ENCODE results near the gene ATF6. TPM values are rescaled to one million over a fixed set of nuclear protein-coding genes. Genes with fewer than 3 reads are reported as not detected.

ATF6 gene
- total and polyA plus RNA-seq, 2 of the 4 experiments (the other 2 are of a cell fraction): 12.2 to 17.6 TPM

DNA sequence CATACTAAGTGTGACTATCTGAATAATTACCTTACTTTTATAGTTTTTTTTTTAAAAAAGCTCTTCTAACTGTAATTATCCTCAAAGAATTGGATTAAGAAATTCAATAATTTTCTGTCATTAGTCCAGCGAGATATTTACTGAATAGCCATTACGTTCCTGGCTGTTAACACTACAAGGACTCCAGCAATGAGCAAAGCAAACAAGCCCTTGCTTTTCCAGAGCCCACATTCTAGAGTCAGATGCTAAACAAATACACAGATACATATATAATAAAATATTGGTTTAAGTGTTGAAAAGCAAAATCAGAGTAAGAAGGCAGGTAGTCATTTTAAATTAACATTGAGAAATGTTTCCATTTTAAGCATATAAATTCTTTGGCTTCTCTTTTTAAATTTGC lies 118.4 kb downstream of the ATF6 start:
- Histone ChIP-seq H3K14ac (replicated peaks; ENCODE audit: low read depth, low read length) (no peak overlapping the region; the same call in 1 of the 2 replicates), H3K9ac (ENCODE audit: low read depth, low read length) (no peak overlapping the region; the same call in 1 of the 2 replicates), H2BK20ac (ENCODE audit: low read depth, low read length) (no peak overlapping the region), H3K4me2 (ENCODE audit: low read depth, low read length) (no peak overlapping the region), H2BK120ac (ENCODE audit: low read depth, low read length) (no peak overlapping the region), H3K9me1 (ENCODE audit: insufficient read depth, low read length) (no peaks in the 10 kb centered on the region), H2BK15ac (ENCODE audit: low read depth, low read length) (no peak overlapping the region), H3K27me3 (ENCODE audit: control insufficient read depth, insufficient read depth, low read length) (no peaks in the 10 kb centered on the region), H3K79me1 (ENCODE audit: low read depth in 1 of 2, low read length in 2 of 2) (no peaks in the 10 kb centered on the region; a peak in 1 of 4 replicates), H2BK5ac (ENCODE audit: low read depth, low read length, poor library complexity, severe bottlenecking) (no peak overlapping the region), H4K5ac (ENCODE audit: low read depth, low read length) (no peak overlapping the region), H2AK9ac (replicated peaks; ENCODE audit: low read depth, low read length, poor library complexity) (no peak overlapping the region), H3K4me1 (ENCODE audit: control insufficient read depth, insufficient read depth, low read length) (peaks cover 1% of the 10 kb centered on the region), H3K36me3 (ENCODE audit: control insufficient read depth, insufficient read depth, low read length) (no peaks in the 10 kb centered on the region; the same call in 1 of the 2 replicates), H4K91ac (ENCODE audit: insufficient read depth, low read depth, low read length) (no peak overlapping the region), H4K8ac (ENCODE audit: low read depth in 2 of 2, low read length in 2 of 2) (no peak overlapping the region), H3K27ac (ENCODE audit: insufficient read depth, low read length) (peak overlapping the region; percentile 35; the same call in 1 of the 2 replicates), H3K56ac (ENCODE audit: extremely low read depth, insufficient read depth, low read length) (no peak overlapping the region), H3K4ac (ENCODE audit: low read depth, low read length) (no peak overlapping the region), H2AK5ac (ENCODE audit: low read depth, low read length) (no peak overlapping the region), H3K9me3 (ENCODE audit: control insufficient read depth, insufficient read depth, low read length) (no peaks in the 10 kb centered on the region), H3K18ac (ENCODE audit: low read depth, low read length) (peak overlapping the region; percentile 41; the same call in 1 of the 2 replicates), H3K4me3 (ENCODE audit: insufficient read depth, low read depth, low read length) (no peak overlapping the region), H2AFZ (replicated peaks; ENCODE audit: low read length, poor library complexity) (no peak overlapping the region), H4K20me1 (ENCODE audit: insufficient read depth, low read length) (no peaks in the 10 kb centered on the region), H3K23ac (ENCODE audit: low read depth, low read length) (no peak overlapping the region)
- DNase-seq (no peak), ATAC-seq (ENCODE audit: low read depth) (no peak)
- POLR2A ChIA-PET (ENCODE audit: unreplicated experiment): no interaction called here
- CTCF ChIA-PET: interaction anchor here (1.8 kb wide), 1 partner anchor 92 kb away, joined by 7 read pairs; no protein-coding TSS in a partner anchor
- WGBS, 2 experiments (ENCODE audit: extremely low coverage in 2 of 2, insufficient read length in 1 of 2): no CpG with 5 or more reads among the region's 2 CpGs
- dilution Hi-C loops (cut with HindIII; ENCODE audit: low sequenced_read_pairs, unreplicated experiment): no loop called here
- no TSS peak for BruUV-seq (replicated peaks)
- no peak for TF ChIP-seq MXI1 (IDR thresholded peaks at IDR 0.05; ENCODE audit: borderline replicate concordance, low read depth, low read length)
- no peak for TF ChIP-seq RAD21 (IDR thresholded peaks at IDR 0.05; ENCODE audit: low read length)
- no peak for TF ChIP-seq CEBPB (IDR thresholded peaks at IDR 0.05; ENCODE audit: low read depth, low read length)
- no peak for TF ChIP-seq MAZ (IDR thresholded peaks at IDR 0.05; ENCODE audit: borderline replicate concordance, low read depth, low read length)
- no peak for TF ChIP-seq CHD1 (IDR thresholded peaks at IDR 0.05; ENCODE audit: low read depth, low read length)
- TF ChIP-seq, protein P1, sequence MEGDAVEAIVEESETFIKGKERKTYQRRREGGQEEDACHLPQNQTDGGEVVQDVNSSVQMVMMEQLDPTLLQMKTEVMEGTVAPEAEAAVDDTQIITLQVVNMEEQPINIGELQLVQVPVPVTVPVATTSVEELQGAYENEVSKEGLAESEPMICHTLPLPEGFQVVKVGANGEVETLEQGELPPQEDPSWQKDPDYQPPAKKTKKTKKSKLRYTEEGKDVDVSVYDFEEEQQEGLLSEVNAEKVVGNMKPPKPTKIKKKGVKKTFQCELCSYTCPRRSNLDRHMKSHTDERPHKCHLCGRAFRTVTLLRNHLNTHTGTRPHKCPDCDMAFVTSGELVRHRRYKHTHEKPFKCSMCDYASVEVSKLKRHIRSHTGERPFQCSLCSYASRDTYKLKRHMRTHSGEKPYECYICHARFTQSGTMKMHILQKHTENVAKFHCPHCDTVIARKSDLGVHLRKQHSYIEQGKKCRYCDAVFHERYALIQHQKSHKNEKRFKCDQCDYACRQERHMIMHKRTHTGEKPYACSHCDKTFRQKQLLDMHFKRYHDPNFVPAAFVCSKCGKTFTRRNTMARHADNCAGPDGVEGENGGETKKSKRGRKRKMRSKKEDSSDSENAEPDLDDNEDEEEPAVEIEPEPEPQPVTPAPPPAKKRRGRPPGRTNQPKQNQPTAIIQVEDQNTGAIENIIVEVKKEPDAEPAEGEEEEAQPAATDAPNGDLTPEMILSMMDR (conservative IDR thresholded peaks at IDR 0.05; ENCODE audit: low read depth, low read length): no peak
- TF ChIP-seq POLR2A (IDR thresholded peaks at IDR 0.05; ENCODE audit: low read depth, low read length): no peak
- no peak for TF ChIP-seq RCOR1 (IDR thresholded peaks at IDR 0.05; ENCODE audit: insufficient replicate concordance, low read length)
- TF ChIP-seq SMC3 (IDR thresholded peaks at IDR 0.05; ENCODE audit: low read depth, low read length): no peak
- intact Hi-C loops (cut with micrococcal nuclease): loop anchor here (5.0 kb wide), 1 partner anchor 38 kb away; no protein-coding TSS in a partner anchor
- in situ Hi-C loops (cut with MboI; ENCODE audit: low sequenced_read_pairs): no loop called here
